ENCODE results near the gene ADAMTS3.

The ADAMTS3 gene

GRCh38 chr4:72255269-72255668 lies 313.8 kb downstream of the ADAMTS3 start:
- no peak for TF ChIP-seq CTCF (IDR thresholded peaks at IDR 0.05; ENCODE audit: low read depth, low read length, missing control alignments)
- H3K36me3 ChIP-seq (replicated peaks) = no peaks in the 10 kb centered on the region
- DNase-seq = no peak
- H3K4me3 ChIP-seq (ENCODE audit: low read depth, low read length) = no peak overlapping the region
- H3K27me3 ChIP-seq (replicated peaks) = no peaks in the 10 kb centered on the region
- in situ Hi-C loops (cut with HindIII; ENCODE audit: low pct_ligation_motif_present, low sequenced_read_pairs) = no loop called here
- no peak overlapping the region for H3K27ac ChIP-seq

- no peak for DNase-seq
- in situ Hi-C loops (cut with HindIII; ENCODE audit: low pct_ligation_motif_present, low sequenced_read_pairs) = no loop called here
- Histone ChIP-seq H3K27ac (no peak overlapping the region), H3K27me3 (replicated peaks) (no peaks in the 10 kb centered on the region), H3K36me3 (replicated peaks) (no peaks in the 10 kb centered on the region), H3K4me3 (ENCODE audit: low read depth, low read length) (no peak overlapping the region)
- no peak for TF ChIP-seq CTCF (IDR thresholded peaks at IDR 0.05; ENCODE audit: low read depth, low read length, missing control alignments)
Observed at GRCh38 chr4:72243641-72244040, 325.4 kb downstream of the ADAMTS3 start.

- DNase-seq = no peak
- H3K27me3 ChIP-seq (replicated peaks) = no peaks in the 10 kb centered on the region
- no peaks in the 10 kb centered on the region for H3K36me3 ChIP-seq (replicated peaks)
- in situ Hi-C loops (cut with HindIII; ENCODE audit: low pct_ligation_motif_present, low sequenced_read_pairs) = no loop called here
- no peak for TF ChIP-seq CTCF (IDR thresholded peaks at IDR 0.05; ENCODE audit: low read depth, low read length, missing control alignments)
- H3K27ac ChIP-seq = no peak overlapping the region
- no peak overlapping the region for H3K4me3 ChIP-seq (ENCODE audit: low read depth, low read length)
Observed at GRCh38 chr4:72239487-72240116, 329.4 kb downstream of the ADAMTS3 start.
